ENCODE data around the gene CEBPA.

CEBPA gene

DNA sequence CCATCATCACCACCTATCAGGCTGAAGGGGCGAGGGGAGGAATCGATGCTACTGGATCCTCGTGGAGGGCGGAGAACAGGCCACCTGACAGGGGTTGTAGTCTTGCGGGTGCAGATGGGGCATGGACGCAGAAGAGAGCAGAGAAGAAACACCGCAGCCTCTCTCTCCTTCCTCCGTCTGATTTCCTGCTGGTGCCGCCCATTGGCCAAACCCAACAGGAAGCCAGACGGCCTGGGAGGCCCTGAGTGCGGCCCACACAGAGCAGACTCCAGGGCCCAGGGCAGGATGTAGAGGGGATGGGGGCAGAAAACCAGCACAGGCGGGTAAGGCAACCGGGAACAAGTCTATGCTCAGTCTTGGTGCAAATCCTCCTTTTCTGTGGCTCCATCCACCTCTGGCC lies 15.4 kb downstream of the CEBPA start:
- TF ChIP-seq, protein P1, sequence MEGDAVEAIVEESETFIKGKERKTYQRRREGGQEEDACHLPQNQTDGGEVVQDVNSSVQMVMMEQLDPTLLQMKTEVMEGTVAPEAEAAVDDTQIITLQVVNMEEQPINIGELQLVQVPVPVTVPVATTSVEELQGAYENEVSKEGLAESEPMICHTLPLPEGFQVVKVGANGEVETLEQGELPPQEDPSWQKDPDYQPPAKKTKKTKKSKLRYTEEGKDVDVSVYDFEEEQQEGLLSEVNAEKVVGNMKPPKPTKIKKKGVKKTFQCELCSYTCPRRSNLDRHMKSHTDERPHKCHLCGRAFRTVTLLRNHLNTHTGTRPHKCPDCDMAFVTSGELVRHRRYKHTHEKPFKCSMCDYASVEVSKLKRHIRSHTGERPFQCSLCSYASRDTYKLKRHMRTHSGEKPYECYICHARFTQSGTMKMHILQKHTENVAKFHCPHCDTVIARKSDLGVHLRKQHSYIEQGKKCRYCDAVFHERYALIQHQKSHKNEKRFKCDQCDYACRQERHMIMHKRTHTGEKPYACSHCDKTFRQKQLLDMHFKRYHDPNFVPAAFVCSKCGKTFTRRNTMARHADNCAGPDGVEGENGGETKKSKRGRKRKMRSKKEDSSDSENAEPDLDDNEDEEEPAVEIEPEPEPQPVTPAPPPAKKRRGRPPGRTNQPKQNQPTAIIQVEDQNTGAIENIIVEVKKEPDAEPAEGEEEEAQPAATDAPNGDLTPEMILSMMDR (IDR thresholded peaks at IDR 0.05; ENCODE audit: control insufficient read depth, extremely low read depth, insufficient read depth): no peak
- no peak overlapping the region for H3K4me3 ChIP-seq (ENCODE audit: low read depth, low read length)
- no peak for DNase-seq (ENCODE audit: low read depth)

DNA sequence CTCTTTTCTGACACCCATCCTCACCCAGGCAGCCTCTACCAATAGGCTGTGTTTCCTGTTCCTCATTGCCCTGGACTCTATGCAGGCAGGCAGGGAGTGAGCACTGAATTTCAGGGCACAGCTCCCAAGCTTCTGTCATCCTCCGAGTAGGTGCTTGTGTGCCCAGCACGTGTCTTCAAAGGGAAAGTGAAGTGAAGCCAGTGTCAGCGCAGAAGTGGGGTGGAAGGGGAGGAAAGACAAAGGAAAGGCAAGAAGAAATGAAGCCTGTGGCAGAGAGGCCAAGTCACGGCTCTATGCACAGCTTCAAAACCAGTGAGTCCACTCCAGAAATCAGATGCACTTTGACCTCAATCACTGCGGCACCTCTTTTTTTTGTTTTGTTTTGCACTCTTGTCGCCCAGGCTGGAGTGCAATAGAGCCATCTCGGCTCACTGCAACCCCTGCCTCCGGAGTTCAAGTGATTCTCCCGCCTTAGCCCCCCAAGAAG lies 16.9 kb downstream of the CEBPA start:
- TF ChIP-seq, protein P1 (IDR thresholded peaks at IDR 0.05; ENCODE audit: control insufficient read depth, extremely low read depth, insufficient read depth): no peak
- no peak for DNase-seq (ENCODE audit: low read depth)
- no peak overlapping the region for H3K4me3 ChIP-seq (ENCODE audit: low read depth, low read length)

- TF ChIP-seq, protein P1 (IDR thresholded peaks at IDR 0.05; ENCODE audit: control insufficient read depth, extremely low read depth, insufficient read depth): no peak
- no peak for DNase-seq (ENCODE audit: low read depth)
- no peak overlapping the region for H3K4me3 ChIP-seq (ENCODE audit: low read depth, low read length)
Measured at GRCh38 chr19:33284756-33285155, 17.6 kb downstream of the CEBPA start.

GRCh38 chr19:33284146-33284643 lies 18.1 kb downstream of the CEBPA start:
- no peak for DNase-seq (ENCODE audit: low read depth)
- no peak overlapping the region for H3K4me3 ChIP-seq (ENCODE audit: low read depth, low read length)
- TF ChIP-seq, protein P1 (IDR thresholded peaks at IDR 0.05; ENCODE audit: control insufficient read depth, extremely low read depth, insufficient read depth): no peak

DNA sequence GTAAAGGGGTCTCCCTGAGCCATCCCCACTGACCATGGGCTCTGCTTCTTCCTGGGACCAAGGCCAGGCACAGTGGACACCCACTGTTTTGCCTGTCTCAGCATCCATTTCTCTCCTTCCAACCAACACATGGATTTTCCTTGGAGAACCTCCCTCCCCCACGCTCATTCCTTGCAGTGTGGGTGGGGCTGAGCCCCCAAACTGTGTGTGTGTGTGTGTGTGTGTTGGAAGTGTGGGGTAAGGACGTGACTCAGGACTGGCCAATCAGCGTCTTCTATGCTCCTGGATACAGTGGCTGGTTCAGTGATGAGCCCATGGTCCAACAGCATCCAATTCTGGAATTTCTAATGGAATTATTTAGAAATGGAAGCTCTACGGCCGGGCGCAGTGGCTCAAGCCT lies 18.7 kb downstream of the CEBPA start:
- no peak overlapping the region for H3K4me3 ChIP-seq (ENCODE audit: low read depth, low read length)
- TF ChIP-seq, protein P1 (IDR thresholded peaks at IDR 0.05; ENCODE audit: control insufficient read depth, extremely low read depth, insufficient read depth): no peak
- no peak for DNase-seq (ENCODE audit: low read depth)

DNA sequence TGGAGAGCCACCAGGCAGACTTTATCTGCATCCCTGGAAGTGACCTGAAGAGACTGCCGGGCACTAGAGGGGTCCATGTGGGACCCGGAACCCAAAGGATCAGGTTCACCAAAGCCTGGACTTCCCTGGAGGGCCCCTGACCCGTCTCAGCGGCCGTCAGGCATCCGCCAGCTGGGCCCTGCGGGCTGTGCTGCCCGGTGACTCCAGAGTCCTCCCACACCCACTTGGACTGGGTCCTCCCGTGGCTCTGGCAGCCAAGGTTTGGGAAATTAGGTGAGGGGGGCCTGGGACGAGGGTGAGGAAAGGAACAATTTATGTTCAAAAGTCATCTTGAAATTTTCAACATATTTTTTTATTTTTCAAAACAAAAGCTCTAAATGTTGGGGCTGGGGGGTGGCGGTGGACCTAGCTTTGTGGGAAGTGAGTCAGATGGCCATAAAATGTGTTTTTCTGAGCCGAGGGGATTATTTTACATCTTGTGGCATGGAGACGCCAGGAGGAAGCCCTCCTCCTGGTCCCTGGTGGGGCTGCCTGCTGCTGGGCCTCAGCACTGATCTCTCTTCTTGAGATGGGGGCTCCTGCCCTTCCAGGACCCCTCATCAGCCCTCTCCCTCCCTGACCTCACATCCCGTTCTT lies 20.2 kb downstream of the CEBPA start:
- TF ChIP-seq, protein P1 (IDR thresholded peaks at IDR 0.05; ENCODE audit: control insufficient read depth, extremely low read depth, insufficient read depth): no peak
- no peak overlapping the region for H3K4me3 ChIP-seq (ENCODE audit: low read depth, low read length)
- DNase-seq (ENCODE audit: low read depth): no peak
